A549 (cell line): ENCODE measurements around the gene RHOT2. TPM values are rescaled to one million over a fixed set of nuclear protein-coding genes. Genes with fewer than 3 reads are reported as not detected.

Experiments
- ATAC-seq, 2 experiments: fragments of 200-7000 bp in 1 of 2; fragments of >200 bp in 1 of 2; cut with Nextera tagmentation in 1 of 2; cut with Tn5 transposase in 1 of 2; 3 replicates each; pipeline versions ENCODE4 v1.8.0 to v1.9.1; 2018 to 2020; ENCODE audit warnings: mild to moderate bottlenecking in 1 of 2, moderate library complexity in 1 of 2
- CTCF ChIA-PET: fragments of 300-600 bp; sonication (Branson Sonifier 250); formaldehyde crosslinking; extraction: SDS; loops from one replicate; lab custom pipeline; 2021; ENCODE audit warnings: antibody characterized with exemption, inconsistent platforms; lab: Yijun Ruan, JAX
- POLR2A ChIA-PET: fragments of 350-600 bp; formaldehyde crosslinking; extraction: SDS; loops from one replicate; lab custom pipeline; 2021; ENCODE audit warnings: antibody characterized with exemption, inconsistent platforms; lab: Yijun Ruan, JAX
- DNase-seq, 2 experiments: peaks; one replicate each; pipeline versions ENCODE4 v3.0.0 to v3.0.0-alpha.2; 2011 to 2016; ENCODE audit warnings: low read depth in 1 of 2, low spot score in 1 of 2
- FAIRE-seq: peaks from 2 replicates; lab custom pipeline; 2011; peaks lifted over from hg19 to GRCh38; lab: Jason Lieb, UNC
- H3K27ac ChIP-seq, 2 experiments: fragments of >200 bp; sonication (Bioruptor Twin); formaldehyde crosslinking; 3 replicates each; pipeline ENCODE4 v1.5.1; 2016 to 2017
- H3K4me1 ChIP-seq: fragments of >200 bp; sonication (Bioruptor Twin); formaldehyde crosslinking; 3 replicates; pipeline ENCODE4 v1.6.1; 2016
- H3K4me2 ChIP-seq: fragments of >200 bp; sonication (Bioruptor Twin); formaldehyde crosslinking; 3 replicates; pipeline ENCODE4 v1.6.1; 2016
- H3K4me3 ChIP-seq: fragments of >200 bp; sonication (Bioruptor Twin); formaldehyde crosslinking; 3 replicates; pipeline ENCODE4 v1.5.1; 2016
- H3K9me3 ChIP-seq: fragments of >200 bp; sonication (Bioruptor Twin); formaldehyde crosslinking; 3 replicates; pipeline ENCODE4 v1.6.1; 2016
- BCL3 ChIP-seq: fragments of >200 bp; sonication (Bioruptor Twin); formaldehyde crosslinking; IDR thresholded peaks from 3 replicates; pipeline ENCODE4 v1.6.1; 2016
- CBX8 ChIP-seq: fragments of 200-600 bp; sonication (generic); IDR thresholded peaks from 2 replicates; pipeline ENCODE4 v1.6.1; 2016
- CEBPB ChIP-seq, 2 experiments: fragments of >200 bp in 1 of 2; sonication (Bioruptor Twin) in 1 of 2; formaldehyde crosslinking in 1 of 2; IDR thresholded peaks; 2 replicates each; pipeline ENCODE4 v1.6.1; 2012 to 2016
- CHD4 ChIP-seq: fragments of 200-600 bp; sonication (generic); IDR thresholded peaks from 2 replicates; pipeline ENCODE4 v1.6.1; 2016; ENCODE audit warnings: antibody characterized with exemption, mild to moderate bottlenecking, borderline replicate concordance
- E2F6 ChIP-seq: IDR thresholded peaks from 2 replicates; pipeline ENCODE4 v1.6.1; 2012; ENCODE audit warnings: low read depth, borderline replicate concordance
- EHF ChIP-seq: fragments of 250-450 bp; sonication (Bioruptor Pico); IDR thresholded peaks from 2 replicates; pipeline ENCODE4 v1.5.0; 2020; ENCODE audit warnings: mild to moderate bottlenecking
- FOSL2 ChIP-seq, 2 experiments: fragments of 450-650 bp in 1 of 2; fragments of >200 bp in 1 of 2; sonication (Bioruptor Twin) in 1 of 2; formaldehyde crosslinking; IDR thresholded peaks; 2 replicates each; pipeline versions ENCODE4 v1.5.0 to v1.6.1; 2016 to 2020; ENCODE audit warnings: mild to moderate bottlenecking in 1 of 2, moderate library complexity in 1 of 2
- HDAC2 ChIP-seq: fragments of 200-600 bp; sonication (generic); IDR thresholded peaks from 2 replicates; pipeline ENCODE4 v1.6.1; 2016
- HES2 ChIP-seq: fragments of >200 bp; sonication (Bioruptor Twin); formaldehyde crosslinking; IDR thresholded peaks from 2 replicates; pipeline ENCODE4 v1.6.1; 2016
- HEYL ChIP-seq: fragments of 250-450 bp; sonication (Bioruptor Pico); IDR thresholded peaks from 2 replicates; pipeline ENCODE4 v1.8.0; 2021; ENCODE audit warnings: mild to moderate bottlenecking, moderate library complexity
- KDM5A ChIP-seq: fragments of 200-600 bp; sonication (generic); IDR thresholded peaks from 2 replicates; pipeline ENCODE4 v1.6.1; 2016; ENCODE audit warnings: antibody characterized with exemption, mild to moderate bottlenecking
- MAZ ChIP-seq: fragments of 150-350 bp; IDR thresholded peaks from 2 replicates; pipeline ENCODE4 v1.6.1; 2014; ENCODE audit warnings: antibody characterized with exemption, low read depth, low read length, borderline replicate concordance
- MYC ChIP-seq: IDR thresholded peaks from 2 replicates; pipeline ENCODE4 v1.6.1; 2012; ENCODE audit warnings: mild to moderate bottlenecking, inconsistent platforms, low read length, improper control_type of control experiment, borderline replicate concordance
- NR3C1 ChIP-seq: fragments of >200 bp; sonication (Bioruptor Twin); formaldehyde crosslinking; IDR thresholded peaks from 3 replicates; pipeline ENCODE4 v1.6.1; 2017
- PBX3 ChIP-seq: IDR thresholded peaks from 2 replicates; pipeline ENCODE4 v1.6.1; 2012
- PHF8 ChIP-seq: fragments of 200-600 bp; sonication (generic); IDR thresholded peaks from 2 replicates; pipeline ENCODE4 v1.6.1; 2016; ENCODE audit warnings: low read depth, mild to moderate bottlenecking, antibody characterized with exemption, moderate library complexity, borderline replicate concordance
- RAD21 ChIP-seq, 2 experiments: fragments of >200 bp in 1 of 2; sonication (Bioruptor Twin) in 1 of 2; formaldehyde crosslinking in 1 of 2; IDR thresholded peaks in 1 of 2; conservative IDR thresholded peaks in 1 of 2; 2 replicates in 1 of 2; 3 replicates in 1 of 2; pipeline ENCODE4 v1.6.1; 2012 to 2018; ENCODE audit warnings: inconsistent platforms in 1 of 2
- TFCP2L1 ChIP-seq: fragments of 250-450 bp; sonication (Bioruptor Pico); IDR thresholded peaks from 2 replicates; pipeline ENCODE4 v1.5.0; 2021; ENCODE audit warnings: mild to moderate bottlenecking
- TP53 ChIP-seq: fragments of 250-450 bp; sonication (Bioruptor Pico); IDR thresholded peaks from 2 replicates; pipeline ENCODE4 v1.5.0; 2021; ENCODE audit warnings: mild to moderate bottlenecking, moderate library complexity
- ZC3H11A ChIP-seq: fragments of 450-650 bp; IDR thresholded peaks from 2 replicates; pipeline ENCODE4 v1.6.1; 2014; ENCODE audit warnings: antibody characterized with exemption, mild to moderate bottlenecking
- WGBS: methylation state at CpG from one replicate; pipeline ENCODE4 v1.1.6; 2017; ENCODE audit errors: missing lambda C conversion rate; 5-methylcytosine and 5-hydroxymethylcytosine counted together
- polyA plus RNA-seq, 4 experiments: library from polyadenylated mRNA; depleted of rRNA in 3 of 4; stranded (reverse); fragments of >200 nt; fragmentation: RNase III in 1 of 4; extraction: RNeasy Plus Mini Kit Qiagen cat#74134 plus additional on column Dnase treatment in 1 of 4; gene quantifications; 2 replicates in 3 of 4; 3 replicates in 1 of 4; pipeline ENCODE4 v1.2.3, GENCODE V29; 2011 to 2017

RHOT2 gene
- polyA plus RNA-seq, 2 of the 4 experiments (the other 2 are of a cell fraction), result 38.0 to 83.1 TPM

- DNase-seq, result no peak
- no peak for ATAC-seq
- 53% methylated on average over 6 of the region's 23 CpGs for WGBS
- ChIA-PET CTCF (no interaction called here), POLR2A (no interaction called here)
- no peaks in the 10 kb centered on the region for H3K9me3 ChIP-seq
- FAIRE-seq, result no peak
- H3K27ac ChIP-seq, result peak within 1 kb of the TSS in 1 of 2 experiments; percentile 48; a peak in 3 of 6 replicates
- H3K4me1 ChIP-seq, result peaks cover 48% of the 10 kb centered on the region
- no peak for TF ChIP-seq MAZ
- TF ChIP-seq PBX3, result 0 out of 2 replicates have a peak, but pooled peaks have one; percentile 24
- no peak within 1 kb of the TSS for H3K4me3 ChIP-seq
- H3K4me2 ChIP-seq, result no peak within 1 kb of the TSS
These were observed 37.0 kb upstream of the RHOT2 start, which contains the start of gene WFIKKN1 for GRCh38 chr16:630815-631405. WFIKKN1 (plus strand) TSS chr16:630985; CDS start chr16:631254, 269 bp downstream.

- WGBS, result 86% methylated on average over 8 of the region's 9 CpGs
- DNase-seq, result no peak
- CTCF ChIA-PET, result interaction anchor here (0.5 kb wide), 1 partner anchor 1687 kb away, joined by 3 read pairs; no protein-coding TSS in a partner anchor
- no peak for FAIRE-seq
- Histone ChIP-seq H3K4me2 (no peak overlapping the region), H3K4me3 (no peak overlapping the region)
- TF ChIP-seq KDM5A, result no peak
- TF ChIP-seq, all 56 proteins: peak for 0
- H3K9me3 ChIP-seq, result no peaks in the 10 kb centered on the region
- POLR2A ChIA-PET, result no interaction called here
- peaks cover 40% of the 10 kb centered on the region for H3K4me1 ChIP-seq
- no peak for ATAC-seq
- H3K27ac ChIP-seq, result no peak overlapping the region
These were observed 36.0 kb upstream of the RHOT2 start for GRCh38 chr16:631808-632358.

GRCh38 chr16:632486-633335, 35.2 kb upstream of the RHOT2 start:
- H3K9me3 ChIP-seq, result no peaks in the 10 kb centered on the region
- no peak overlapping the region for H3K4me3 ChIP-seq
- FAIRE-seq, result no peak
- 96% methylated on average over 35 of the region's 67 CpGs for WGBS
- ATAC-seq, result no peak
- H3K27ac ChIP-seq, result no peak overlapping the region
- H3K4me2 ChIP-seq, result no peak overlapping the region
- DNase-seq, result no peak
- ChIA-PET POLR2A (no interaction called here), CTCF (no interaction called here)
- H3K4me1 ChIP-seq, result peaks cover 37% of the 10 kb centered on the region
- TF ChIP-seq PHF8, result no peak
- no peak for TF ChIP-seq HDAC2
- no peak for TF ChIP-seq NR3C1
- no peak for TF ChIP-seq HES2
- TF ChIP-seq FOSL2 (IDR thresholded peaks at IDR 0.05), result no peak
- TF ChIP-seq FOSL2 (CRISPR knock-in tag; IDR thresholded peaks at IDR 0.05), result no peak
- no peak for TF ChIP-seq EHF (CRISPR knock-in tag)
- no peak for TF ChIP-seq MYC
- no peak for TF ChIP-seq E2F6

GRCh38 chr16:633336-634050, 34.4 kb upstream of the RHOT2 start:
- Histone ChIP-seq H3K4me1 (peaks cover 35% of the 10 kb centered on the region), H3K4me3 (no peak overlapping the region), H3K27ac (no peak overlapping the region), H3K4me2 (no peak overlapping the region), H3K9me3 (no peaks in the 10 kb centered on the region)
- no peak for DNase-seq
- 95% methylated on average over 42 of the region's 74 CpGs for WGBS
- FAIRE-seq, result no peak
- ChIA-PET CTCF (interaction anchor here (0.9 to 1.0 kb wide), 2 partner anchors 50 to 184 kb away, joined by 3 read pairs; no protein-coding TSS in a partner anchor), POLR2A (no interaction called here)
- ATAC-seq, result no peak
- TF ChIP-seq CEBPB (IDR thresholded peaks at IDR 0.05) (no peak), FOSL2 (IDR thresholded peaks at IDR 0.05) (no peak), FOSL2 (CRISPR knock-in tag; IDR thresholded peaks at IDR 0.05) (no peak), TP53 (CRISPR knock-in tag) (no peak), E2F6 (no peak), HEYL (CRISPR knock-in tag) (no peak), CHD4 (no peak), CBX8 (no peak), PHF8 (no peak), PBX3 (no peak), ZC3H11A (no peak), RAD21 (conservative IDR thresholded peaks at IDR 0.05 in 1 of 2, IDR thresholded peaks at IDR 0.05 in 1 of 2) (no peak), TFCP2L1 (no peak), BCL3 (no peak)
